Measurements from ENCODE around the gene ADAMTS16.

ADAMTS16 gene

DNA sequence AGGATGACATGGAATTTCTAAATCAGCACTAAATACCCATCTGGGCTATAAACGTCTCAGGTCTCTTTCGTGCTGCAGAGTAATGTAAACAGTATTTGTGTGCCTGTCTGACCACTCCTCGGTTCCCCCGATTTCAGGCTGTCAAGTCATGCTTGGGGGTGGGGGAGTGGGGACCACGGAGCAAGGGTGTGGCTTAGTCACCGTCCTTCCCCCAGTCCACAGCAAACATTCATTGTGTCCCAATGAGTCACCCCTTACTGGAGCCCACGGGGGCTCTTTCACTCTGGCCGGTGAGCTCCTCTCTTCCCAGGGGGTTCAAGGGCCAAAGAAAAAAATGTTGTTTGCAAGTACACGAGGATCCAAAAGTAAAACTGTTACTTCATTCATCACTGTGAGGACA is 210.0 kb downstream of the ADAMTS16 start:
- DNase-seq = no peak

DNA sequence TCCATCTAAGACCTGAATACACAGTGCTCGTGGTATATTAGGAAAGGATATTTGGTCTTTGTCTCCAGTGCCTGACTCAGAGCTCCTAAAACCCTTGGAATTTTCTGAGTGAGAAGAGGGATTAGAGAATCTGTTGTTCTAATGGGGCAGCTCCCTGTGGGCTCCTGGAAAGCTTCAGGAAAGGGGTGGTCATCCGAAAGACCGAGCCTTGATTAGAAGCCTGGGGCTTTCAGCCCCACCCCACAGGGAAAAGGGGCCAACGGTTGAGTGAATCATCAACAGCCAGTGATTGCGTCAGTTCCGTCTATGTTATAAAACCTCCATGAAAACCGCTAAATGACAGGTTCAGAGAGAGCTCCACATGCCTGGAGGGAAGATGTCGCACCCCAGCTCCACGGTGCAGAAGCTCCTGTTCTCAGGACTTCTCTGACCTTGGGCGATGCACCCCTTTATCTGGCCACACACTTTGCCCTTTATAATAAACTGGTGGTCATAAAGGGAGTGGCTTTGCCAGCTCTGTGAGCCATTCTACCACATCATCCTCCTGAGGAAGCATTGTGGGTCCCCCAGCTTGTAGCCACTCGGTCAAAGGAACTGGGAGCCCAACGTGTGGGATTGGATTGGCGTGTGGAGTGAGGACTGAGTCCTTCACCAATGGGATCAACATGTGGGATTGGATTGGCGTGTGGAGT is 211.3 kb downstream of the ADAMTS16 start:
- no peak for DNase-seq

DNA sequence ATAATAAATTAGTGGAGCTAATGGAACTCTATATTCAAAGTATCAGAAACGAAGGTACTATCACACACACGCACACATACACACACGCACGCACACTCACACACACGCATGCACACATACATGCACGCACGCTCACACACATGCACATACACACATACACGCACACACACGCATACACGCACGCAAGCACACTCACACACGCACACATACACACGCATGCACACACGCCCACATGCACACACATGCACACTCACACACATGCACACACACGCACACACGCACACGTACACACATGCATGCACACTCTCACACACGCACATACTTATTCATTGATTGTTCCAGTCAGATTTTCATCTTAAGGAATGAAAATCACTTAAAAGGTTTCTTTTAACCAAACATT is 212.5 kb downstream of the ADAMTS16 start:
- DNase-seq = no peak

DNA sequence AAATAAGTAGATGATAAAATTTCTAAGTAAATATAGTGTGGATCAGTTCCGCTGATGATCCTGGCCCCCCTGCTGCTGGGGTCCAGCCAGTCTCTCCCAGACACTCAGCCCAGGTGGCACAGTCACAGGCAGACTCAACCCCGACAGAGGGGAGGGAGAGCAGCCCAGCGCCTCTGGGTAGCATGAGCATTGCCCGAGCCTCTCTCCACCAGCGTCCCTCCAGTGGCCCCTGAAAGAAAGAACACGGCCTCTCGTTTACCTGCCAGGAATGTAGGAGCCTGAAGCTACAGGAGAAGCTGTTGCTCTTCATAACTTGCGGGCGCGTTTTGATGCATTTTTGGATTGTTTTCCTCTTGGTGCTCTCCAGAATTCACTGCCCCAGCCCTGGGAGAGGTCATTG is 213.6 kb downstream of the ADAMTS16 start:
- no peak for DNase-seq

DNA sequence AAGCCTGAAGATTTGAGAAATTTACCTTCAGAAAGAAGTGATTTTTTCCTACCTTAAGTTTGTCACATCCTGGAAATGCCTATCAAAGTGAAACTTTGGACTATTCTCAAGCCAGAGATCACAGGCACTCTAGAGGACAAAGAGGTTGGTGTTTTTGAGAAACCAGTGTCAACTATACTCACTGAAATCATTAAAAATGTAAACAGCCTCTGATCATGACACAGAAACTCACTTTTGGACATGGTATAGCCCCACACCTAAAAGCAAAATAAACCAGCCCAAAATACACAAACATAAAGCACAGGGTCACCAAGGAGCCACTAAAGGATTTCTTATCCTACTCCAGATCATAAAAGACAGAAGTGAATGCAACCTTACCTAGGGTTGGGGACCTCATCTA is 216.6 kb downstream of the ADAMTS16 start:
- DNase-seq = no peak

DNA sequence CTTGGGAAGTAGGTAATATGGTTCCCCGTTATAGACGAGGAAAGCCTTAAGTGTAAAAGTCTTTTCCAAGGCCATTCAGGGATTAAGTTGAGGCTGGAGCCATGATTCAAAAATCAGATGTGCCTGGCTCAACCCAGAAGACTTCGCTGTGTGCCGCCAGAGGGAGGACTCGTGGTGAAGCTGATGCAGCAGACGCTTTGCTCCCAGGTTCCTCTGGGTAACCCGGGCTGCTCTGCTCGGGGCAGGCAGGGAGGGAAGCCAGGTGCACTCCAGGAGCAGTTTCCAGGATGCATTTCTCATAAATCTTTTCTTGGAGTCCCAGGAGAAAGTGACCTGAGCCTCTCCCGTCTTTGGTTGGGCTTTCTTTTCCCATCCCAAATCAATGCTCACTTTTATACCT is 219.5 kb downstream of the ADAMTS16 start:
- DNase-seq = no peak

DNA sequence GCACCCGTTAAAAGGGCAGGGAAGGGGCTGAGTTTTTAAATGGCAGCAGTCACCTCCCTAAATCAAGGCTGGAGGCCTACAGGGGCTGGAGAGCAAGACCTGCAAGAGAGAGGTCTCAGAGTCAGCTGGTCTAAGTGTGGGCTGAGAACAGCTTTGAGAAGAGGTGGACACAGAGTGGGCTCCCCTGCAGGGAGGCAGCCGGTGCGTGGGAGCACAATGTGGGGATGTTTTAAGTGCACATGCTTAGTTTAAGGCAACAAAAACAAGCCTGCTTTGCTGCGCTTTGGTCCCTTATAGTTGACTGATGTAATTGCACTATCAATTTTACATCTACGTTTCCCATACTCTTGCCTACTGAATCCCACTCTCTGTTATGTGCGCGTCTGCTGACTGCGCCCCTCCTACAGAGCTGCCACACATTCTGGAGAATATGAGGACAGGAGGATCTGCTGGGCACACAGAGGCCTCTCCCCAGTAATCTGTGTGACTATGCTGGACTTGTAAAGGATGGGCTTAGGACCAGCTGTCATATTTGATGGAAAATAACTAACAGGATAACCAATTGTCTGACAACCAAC is 220.3 kb downstream of the ADAMTS16 start:
- DNase-seq = no peak

DNA sequence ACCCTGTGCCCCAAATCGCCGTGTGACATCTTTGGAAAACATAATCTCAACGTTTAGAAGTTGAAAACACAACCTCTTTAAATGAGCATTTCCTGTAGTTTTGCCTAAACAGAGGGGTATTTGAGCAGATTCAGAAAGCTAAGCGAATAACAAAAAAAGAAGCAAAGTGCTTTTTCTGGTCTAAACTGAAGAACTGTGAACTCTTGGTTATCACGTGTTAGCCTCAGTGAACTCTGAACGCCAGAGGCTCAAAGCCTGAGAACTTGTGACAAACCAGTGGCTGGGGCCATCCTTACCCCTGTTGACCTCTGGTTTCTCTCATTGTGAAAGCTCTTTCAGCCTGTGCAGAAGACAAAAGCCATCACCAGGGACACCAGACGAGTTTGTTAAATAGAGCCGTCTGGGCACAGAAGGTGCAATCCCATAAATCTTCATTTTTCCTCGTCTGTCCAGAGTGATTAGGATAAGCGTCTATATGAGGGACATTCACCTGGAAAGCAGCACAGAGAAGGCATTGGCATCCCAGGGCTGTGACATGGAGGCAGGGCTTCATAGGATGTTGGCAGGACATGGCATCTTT is 220.9 kb downstream of the ADAMTS16 start:
- no peak for DNase-seq

DNA sequence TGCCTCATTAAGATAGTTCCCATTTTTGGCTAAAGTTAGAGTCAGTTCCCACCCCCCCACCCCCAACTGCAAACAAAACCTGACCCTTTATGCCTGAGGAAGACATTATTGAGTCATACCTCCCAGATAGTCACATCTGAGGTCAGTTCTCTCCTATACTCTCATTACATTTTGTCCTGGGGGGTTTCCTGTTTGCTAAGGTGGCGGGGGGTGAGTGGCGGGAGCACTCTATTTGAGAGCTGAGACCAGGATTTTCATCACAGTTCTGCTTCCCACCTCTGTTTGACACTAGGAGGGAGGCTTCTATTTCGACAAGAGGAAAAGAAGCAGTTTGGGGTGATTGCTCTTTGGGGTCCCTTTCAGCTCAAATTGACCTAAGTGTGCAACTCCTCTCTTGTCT is 222.9 kb downstream of the ADAMTS16 start:
- DNase-seq = no peak

DNA sequence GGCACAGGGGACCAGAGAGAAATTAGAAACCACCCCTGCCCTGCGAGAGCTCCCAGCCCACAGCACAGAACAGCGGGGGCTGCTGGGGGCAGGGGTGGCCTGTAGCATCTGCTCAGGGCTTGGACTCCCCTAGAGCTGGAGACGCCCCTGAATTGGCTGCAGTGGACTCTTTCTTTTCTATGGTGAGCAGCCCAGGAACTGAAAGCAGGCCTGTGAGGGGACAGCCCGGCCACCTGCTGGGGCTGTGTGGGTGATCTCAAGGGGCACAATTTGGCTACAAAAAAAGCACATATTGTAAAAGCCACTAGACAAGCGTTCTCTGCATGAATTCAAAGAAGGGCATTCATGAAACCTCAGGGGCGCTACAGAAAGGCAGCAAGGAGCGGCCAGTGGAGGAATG is 224.8 kb downstream of the ADAMTS16 start:
- no peak for DNase-seq

DNA sequence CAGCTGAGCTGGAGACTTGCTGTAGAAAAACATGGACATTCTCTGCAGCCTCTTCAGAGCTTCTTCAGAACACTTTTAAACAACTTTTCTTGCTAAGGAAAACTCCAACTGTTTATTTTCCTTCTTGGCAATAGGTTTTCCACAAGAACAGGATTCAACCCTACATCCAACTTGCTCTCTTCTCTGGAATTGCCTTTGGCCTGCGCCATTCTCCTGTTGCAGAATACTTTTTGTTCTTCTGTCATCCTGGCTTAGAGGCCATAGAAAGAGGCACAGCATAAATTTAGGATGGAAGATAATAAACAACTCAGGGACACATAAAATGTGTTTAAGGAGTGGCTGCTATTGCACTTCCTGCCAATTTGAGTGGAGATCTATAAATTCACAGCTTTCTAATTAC is 227.6 kb downstream of the ADAMTS16 start:
- DNase-seq = no peak

DNA sequence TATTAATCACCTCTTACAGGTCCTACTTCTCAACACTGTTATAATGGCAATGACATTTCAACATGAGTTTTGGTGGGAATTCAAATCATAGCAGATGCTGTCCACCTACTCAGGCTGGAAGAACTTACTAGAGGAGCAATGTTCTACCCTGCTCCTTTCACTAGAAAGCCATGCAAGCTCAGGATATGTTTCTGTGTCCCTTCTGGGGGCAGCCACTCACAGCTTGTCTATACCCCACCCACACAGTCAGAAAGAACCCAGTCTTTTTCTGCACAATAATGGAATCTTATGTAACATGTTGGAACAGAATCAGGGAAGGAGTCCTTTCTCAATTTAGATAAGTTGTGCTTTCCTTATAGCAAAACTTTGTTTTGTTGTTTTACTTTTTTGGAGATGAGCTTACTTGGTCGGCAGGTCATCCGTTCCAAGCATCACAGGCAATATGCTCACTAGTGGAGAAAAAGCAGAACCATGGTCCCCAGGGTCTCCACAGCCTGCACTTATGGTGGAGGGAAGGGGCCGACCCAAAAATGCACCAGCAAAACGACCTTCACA is 229.0 kb downstream of the ADAMTS16 start:
- no peak for DNase-seq
